GM12864 (cell line): ENCODE measurements around the gene SH3YL1.
A peak's percentile ranks its signal among the peaks of the same experiment; 100 is the strongest.

ENCODE experiments used
- DNase-seq: peaks from one replicate; pipeline ENCODE4 v3.0.0-alpha.2; 2011; ENCODE audit warnings: low read depth
- H3K4me3 ChIP-seq: 2 replicates; pipeline ENCODE4 v1.5.1; 2011; ENCODE audit warnings: mild to moderate bottlenecking, low read depth, low read length, control low read depth
- CTCF ChIP-seq: IDR thresholded peaks from 2 replicates; pipeline ENCODE4 v1.5.1; 2011; ENCODE audit warnings: low read depth, mild to moderate bottlenecking, moderate library complexity, low read length, control low read depth, inconsistent platforms; ENCODE audit errors: missing control alignments

The SH3YL1 gene

GRCh38 chr2:263774-264492 lies at the start of gene SH3YL1:
Gene SH3YL1, minus strand, starts transcription at chr2:264032. Its CDS starts 48 bp downstream, at chr2:263984.
- no peak for DNase-seq
- peak within 1 kb of the TSS; percentile 97 for H3K4me3 ChIP-seq
- no peak for TF ChIP-seq CTCF

GRCh38 chr2:310994-311393 lies 47.2 kb upstream of the SH3YL1 start:
- no peak for DNase-seq
- no peak for TF ChIP-seq CTCF

GRCh38 chr2:309954-310510 lies 46.2 kb upstream of the SH3YL1 start:
- no peak overlapping the region for H3K4me3 ChIP-seq
- no peak for DNase-seq
- no peak for TF ChIP-seq CTCF

More at GRCh38 chr2:310994-311393, 47.2 kb upstream of the SH3YL1 start:
- H3K4me3 ChIP-seq = no peak overlapping the region

- no peak for TF ChIP-seq CTCF
- no peak for DNase-seq
- H3K4me3 ChIP-seq = no peak overlapping the region
These were observed 45.5 kb upstream of the SH3YL1 start for GRCh38 chr2:309148-309953.

- DNase-seq = no peak
- no peak for TF ChIP-seq CTCF
- no peak overlapping the region for H3K4me3 ChIP-seq
These were observed 41.5 kb upstream of the SH3YL1 start for GRCh38 chr2:305366-305765.

- no peak for TF ChIP-seq CTCF
These were observed 32.5 kb upstream of the SH3YL1 start for GRCh38 chr2:296354-296753.

More at GRCh38 chr2:296354-296753, 32.5 kb upstream of the SH3YL1 start:
- no peak for DNase-seq
- H3K4me3 ChIP-seq = no peak overlapping the region
